HepG2 (cell line): ENCODE results near the gene UBB. TPM values are rescaled to one million over a fixed set of nuclear protein-coding genes. Genes with fewer than 3 reads are reported as not detected.

Source experiments
- ATF1 ChIP-seq: IDR thresholded peaks from 2 replicates; pipeline ENCODE4 v1.6.1; 2016; ENCODE audit warnings: mild to moderate bottlenecking, control low read depth
- FOSL2 ChIP-seq: sonication (generic); formaldehyde crosslinking; IDR thresholded peaks from 2 replicates; pipeline ENCODE4 v1.4.0; 2020; ENCODE audit warnings: missing genetic modification reagents
- KAT7 ChIP-seq: IDR thresholded peaks from 2 replicates; pipeline ENCODE4 v1.6.1; 2018; ENCODE audit warnings: borderline replicate concordance, missing compliant biosample characterization
- MAFG ChIP-seq: sonication (generic); formaldehyde crosslinking; IDR thresholded peaks from 2 replicates; pipeline ENCODE4 v1.5.1; 2020; ENCODE audit warnings: mild to moderate bottlenecking, missing genetic modification reagents
- MTF2 ChIP-seq: sonication (generic); formaldehyde crosslinking; IDR thresholded peaks from 2 replicates; pipeline ENCODE4 v1.5.0; 2020; ENCODE audit warnings: missing genetic modification reagents, borderline replicate concordance
- SOX5 ChIP-seq: IDR thresholded peaks from 2 replicates; pipeline ENCODE4 v1.6.1; 2016; ENCODE audit warnings: borderline replicate concordance
- SP4 ChIP-seq: sonication (generic); formaldehyde crosslinking; IDR thresholded peaks from 2 replicates; pipeline ENCODE4 v1.8.1; 2023; ENCODE audit warnings: mild to moderate bottlenecking, missing genetic modification reagents
- THYN1 ChIP-seq: sonication (generic); formaldehyde crosslinking; IDR thresholded peaks from 2 replicates; pipeline ENCODE4 v1.8.1; 2023; ENCODE audit warnings: low read depth, mild to moderate bottlenecking, moderate library complexity, missing genetic modification reagents, borderline replicate concordance
- ZBTB49 ChIP-seq: sonication (generic); formaldehyde crosslinking; IDR thresholded peaks from 2 replicates; pipeline ENCODE4 v1.4.0; 2020; ENCODE audit warnings: missing genetic modification reagents, borderline replicate concordance
- ZNF101 ChIP-seq: sonication (generic); formaldehyde crosslinking; IDR thresholded peaks from 2 replicates; pipeline ENCODE4 v1.4.0; 2020; ENCODE audit warnings: mild to moderate bottlenecking, low read depth, missing genetic modification reagents, borderline replicate concordance
- ZNF24 ChIP-seq: fragments of 450-650 bp; IDR thresholded peaks from 2 replicates; pipeline ENCODE4 v1.6.1; 2017; ENCODE audit warnings: antibody characterized with exemption, mild to moderate bottlenecking
- ZNF589 ChIP-seq: sonication (generic); formaldehyde crosslinking; conservative IDR thresholded peaks from 2 replicates; pipeline ENCODE4 v1.8.0; 2022; ENCODE audit warnings: mild to moderate bottlenecking, moderate library complexity, missing genetic modification reagents
- ZNF605 ChIP-seq: sonication (generic); formaldehyde crosslinking; IDR thresholded peaks from 2 replicates; pipeline ENCODE4 v1.8.0; 2022; ENCODE audit warnings: mild to moderate bottlenecking, missing genetic modification reagents
- ZNF660 ChIP-seq: sonication (generic); formaldehyde crosslinking; IDR thresholded peaks from 2 replicates; pipeline ENCODE4 v1.5.1; 2020; ENCODE audit warnings: mild to moderate bottlenecking, low read depth, missing genetic modification reagents, borderline replicate concordance
- ZSCAN20 ChIP-seq: sonication (generic); formaldehyde crosslinking; IDR thresholded peaks from 2 replicates; pipeline ENCODE4 v1.4.0; 2020; ENCODE audit warnings: missing genetic modification reagents, mild to moderate bottlenecking, borderline replicate concordance
- polyA plus RNA-seq, 8 experiments: library from polyadenylated mRNA; depleted of rRNA in 3 of 8; stranded (reverse) in 7 of 8; unstranded in 1 of 8; fragments of >200 nt; fragmentation: Illumina TruSeq in 4 of 8; extraction: Trizol in 4 of 8; gene quantifications; 2 replicates each; pipeline versions ENCODE4 v1.2.1 to v1.2.3, GENCODE V29; 2011 to 2016; ENCODE audit warnings: low read depth in 4 of 8, missing spikeins in 1 of 8, mixed read lengths in 1 of 8; ENCODE audit not compliant: insufficient read depth in 1 of 8
- total RNA-seq, 5 experiments: library from RNA; depleted of rRNA; stranded (reverse); fragments of >200 nt; fragmentation: Illumina TruSeq; extraction: Trizol; gene quantifications; 2 replicates each; pipeline ENCODE4 v1.2.3, GENCODE V29; 2016; ENCODE audit warnings: low read depth in 1 of 5
- TF ChIP-seq, protein P1 (sequence below): sonication (generic); formaldehyde crosslinking; IDR thresholded peaks from 2 replicates; pipeline ENCODE4 v1.9.0; 2022; ENCODE audit warnings: low read depth, missing genetic modification reagents
- TF ChIP-seq, protein P2 (sequence below): sonication (generic); formaldehyde crosslinking; IDR thresholded peaks from 2 replicates; pipeline ENCODE4 v1.9.0; 2021; ENCODE audit warnings: missing genetic modification reagents, borderline replicate concordance
- TF ChIP-seq, protein P3 (sequence below): sonication (generic); formaldehyde crosslinking; IDR thresholded peaks from 2 replicates; pipeline ENCODE4 v1.5.0; 2020; ENCODE audit warnings: mild to moderate bottlenecking, missing genetic modification reagents
- TF ChIP-seq, protein P4 (sequence below): sonication (generic); formaldehyde crosslinking; IDR thresholded peaks from 2 replicates; pipeline ENCODE4 v1.4.0; 2020; ENCODE audit warnings: mild to moderate bottlenecking, missing genetic modification reagents

UBB gene
- total and polyA plus RNA-seq, 2 of the 13 experiments (the other 11 are each of a cell fraction or from before 2014, with no cell fraction given), result 1,130 to 2,066 TPM

- TF ChIP-seq THYN1, result no peak
- TF ChIP-seq, protein P1, sequence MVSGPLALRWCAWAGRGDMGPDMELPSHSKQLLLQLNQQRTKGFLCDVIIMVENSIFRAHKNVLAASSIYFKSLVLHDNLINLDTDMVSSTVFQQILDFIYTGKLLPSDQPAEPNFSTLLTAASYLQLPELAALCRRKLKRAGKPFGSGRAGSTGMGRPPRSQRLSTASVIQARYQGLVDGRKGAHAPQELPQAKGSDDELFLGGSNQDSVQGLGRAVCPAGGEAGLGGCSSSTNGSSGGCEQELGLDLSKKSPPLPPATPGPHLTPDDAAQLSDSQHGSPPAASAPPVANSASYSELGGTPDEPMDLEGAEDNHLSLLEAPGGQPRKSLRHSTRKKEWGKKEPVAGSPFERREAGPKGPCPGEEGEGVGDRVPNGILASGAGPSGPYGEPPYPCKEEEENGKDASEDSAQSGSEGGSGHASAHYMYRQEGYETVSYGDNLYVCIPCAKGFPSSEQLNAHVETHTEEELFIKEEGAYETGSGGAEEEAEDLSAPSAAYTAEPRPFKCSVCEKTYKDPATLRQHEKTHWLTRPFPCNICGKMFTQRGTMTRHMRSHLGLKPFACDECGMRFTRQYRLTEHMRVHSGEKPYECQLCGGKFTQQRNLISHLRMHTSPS, result peak; percentile 51; the same call in 1 of the 2 replicates
- TF ChIP-seq ZNF101 (CRISPR knock-in tag), result no peak
- no peak for TF ChIP-seq SOX5 (CRISPR knock-in tag)
- no peak for TF ChIP-seq ZSCAN20 (CRISPR knock-in tag)
- no peak for TF ChIP-seq KAT7 (CRISPR knock-in tag)
- TF ChIP-seq ATF1 (CRISPR knock-in tag), result no peak
- TF ChIP-seq ZNF660, result no peak
- TF ChIP-seq MTF2 (CRISPR knock-in tag), result no peak
- no peak for TF ChIP-seq ZNF24
- TF ChIP-seq ZNF605 (CRISPR knock-in tag), result no peak
- TF ChIP-seq MAFG (CRISPR knock-in tag), result peak; percentile 18; the same call in 1 of the 2 replicates
- TF ChIP-seq, protein P2, sequence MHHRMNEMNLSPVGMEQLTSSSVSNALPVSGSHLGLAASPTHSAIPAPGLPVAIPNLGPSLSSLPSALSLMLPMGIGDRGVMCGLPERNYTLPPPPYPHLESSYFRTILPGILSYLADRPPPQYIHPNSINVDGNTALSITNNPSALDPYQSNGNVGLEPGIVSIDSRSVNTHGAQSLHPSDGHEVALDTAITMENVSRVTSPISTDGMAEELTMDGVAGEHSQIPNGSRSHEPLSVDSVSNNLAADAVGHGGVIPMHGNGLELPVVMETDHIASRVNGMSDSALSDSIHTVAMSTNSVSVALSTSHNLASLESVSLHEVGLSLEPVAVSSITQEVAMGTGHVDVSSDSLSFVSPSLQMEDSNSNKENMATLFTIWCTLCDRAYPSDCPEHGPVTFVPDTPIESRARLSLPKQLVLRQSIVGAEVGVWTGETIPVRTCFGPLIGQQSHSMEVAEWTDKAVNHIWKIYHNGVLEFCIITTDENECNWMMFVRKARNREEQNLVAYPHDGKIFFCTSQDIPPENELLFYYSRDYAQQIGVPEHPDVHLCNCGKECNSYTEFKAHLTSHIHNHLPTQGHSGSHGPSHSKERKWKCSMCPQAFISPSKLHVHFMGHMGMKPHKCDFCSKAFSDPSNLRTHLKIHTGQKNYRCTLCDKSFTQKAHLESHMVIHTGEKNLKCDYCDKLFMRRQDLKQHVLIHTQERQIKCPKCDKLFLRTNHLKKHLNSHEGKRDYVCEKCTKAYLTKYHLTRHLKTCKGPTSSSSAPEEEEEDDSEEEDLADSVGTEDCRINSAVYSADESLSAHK (CRISPR knock-in tag), result no peak
- no peak for TF ChIP-seq ZBTB49 (CRISPR knock-in tag)
- TF ChIP-seq, protein P3, sequence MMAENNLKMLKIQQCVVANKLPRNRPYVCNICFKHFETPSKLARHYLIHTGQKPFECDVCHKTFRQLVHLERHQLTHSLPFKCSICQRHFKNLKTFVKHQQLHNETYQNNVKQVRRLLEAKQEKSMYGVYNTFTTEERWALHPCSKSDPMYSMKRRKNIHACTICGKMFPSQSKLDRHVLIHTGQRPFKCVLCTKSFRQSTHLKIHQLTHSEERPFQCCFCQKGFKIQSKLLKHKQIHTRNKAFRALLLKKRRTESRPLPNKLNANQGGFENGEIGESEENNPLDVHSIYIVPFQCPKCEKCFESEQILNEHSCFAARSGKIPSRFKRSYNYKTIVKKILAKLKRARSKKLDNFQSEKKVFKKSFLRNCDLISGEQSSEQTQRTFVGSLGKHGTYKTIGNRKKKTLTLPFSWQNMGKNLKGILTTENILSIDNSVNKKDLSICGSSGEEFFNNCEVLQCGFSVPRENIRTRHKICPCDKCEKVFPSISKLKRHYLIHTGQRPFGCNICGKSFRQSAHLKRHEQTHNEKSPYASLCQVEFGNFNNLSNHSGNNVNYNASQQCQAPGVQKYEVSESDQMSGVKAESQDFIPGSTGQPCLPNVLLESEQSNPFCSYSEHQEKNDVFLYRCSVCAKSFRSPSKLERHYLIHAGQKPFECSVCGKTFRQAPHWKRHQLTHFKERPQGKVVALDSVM, result 0 out of 2 replicates have a peak, but pooled peaks have one; percentile 13
- TF ChIP-seq SP4 (CRISPR knock-in tag), result no peak
- TF ChIP-seq FOSL2 (CRISPR knock-in tag), result peak; percentile 73
- TF ChIP-seq, protein P4, sequence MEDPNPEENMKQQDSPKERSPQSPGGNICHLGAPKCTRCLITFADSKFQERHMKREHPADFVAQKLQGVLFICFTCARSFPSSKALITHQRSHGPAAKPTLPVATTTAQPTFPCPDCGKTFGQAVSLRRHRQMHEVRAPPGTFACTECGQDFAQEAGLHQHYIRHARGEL (CRISPR knock-in tag), result no peak
- TF ChIP-seq ZNF589 (CRISPR knock-in tag), result no peak
Measured at GRCh38 chr17:16398270-16399267, 17.7 kb downstream of the UBB start (continued).
